Keratinocyte (primary cell): ENCODE data around the gene PDE3A.

Source experiments
- EZH2 ChIP-seq: IDR thresholded peaks from one replicate; pipeline ENCODE4 v1.6.1; 2012; ENCODE audit warnings: inconsistent platforms, mild to moderate bottlenecking, low read length, moderate library complexity
- TF ChIP-seq, protein P1 (sequence below), 3 experiments: IDR thresholded peaks in 1 of 3; conservative IDR thresholded peaks in 1 of 3; optimal IDR thresholded peaks in 1 of 3; 2 replicates in 2 of 3; 3 replicates in 1 of 3; pipeline versions ENCODE3 to v1.5.1; 2011; ENCODE audit warnings: low read length in 3 of 3, mild to moderate bottlenecking in 3 of 3, moderate library complexity in 2 of 3, control low read depth in 1 of 3, inconsistent platforms in 1 of 3; ENCODE audit not compliant: insufficient read depth in 2 of 3; ENCODE audit errors: extremely low read depth in 1 of 3

- TF ChIP-seq, protein P1, sequence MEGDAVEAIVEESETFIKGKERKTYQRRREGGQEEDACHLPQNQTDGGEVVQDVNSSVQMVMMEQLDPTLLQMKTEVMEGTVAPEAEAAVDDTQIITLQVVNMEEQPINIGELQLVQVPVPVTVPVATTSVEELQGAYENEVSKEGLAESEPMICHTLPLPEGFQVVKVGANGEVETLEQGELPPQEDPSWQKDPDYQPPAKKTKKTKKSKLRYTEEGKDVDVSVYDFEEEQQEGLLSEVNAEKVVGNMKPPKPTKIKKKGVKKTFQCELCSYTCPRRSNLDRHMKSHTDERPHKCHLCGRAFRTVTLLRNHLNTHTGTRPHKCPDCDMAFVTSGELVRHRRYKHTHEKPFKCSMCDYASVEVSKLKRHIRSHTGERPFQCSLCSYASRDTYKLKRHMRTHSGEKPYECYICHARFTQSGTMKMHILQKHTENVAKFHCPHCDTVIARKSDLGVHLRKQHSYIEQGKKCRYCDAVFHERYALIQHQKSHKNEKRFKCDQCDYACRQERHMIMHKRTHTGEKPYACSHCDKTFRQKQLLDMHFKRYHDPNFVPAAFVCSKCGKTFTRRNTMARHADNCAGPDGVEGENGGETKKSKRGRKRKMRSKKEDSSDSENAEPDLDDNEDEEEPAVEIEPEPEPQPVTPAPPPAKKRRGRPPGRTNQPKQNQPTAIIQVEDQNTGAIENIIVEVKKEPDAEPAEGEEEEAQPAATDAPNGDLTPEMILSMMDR (optimal IDR thresholded peaks at IDR 0.05 in 1 of 3, IDR thresholded peaks at IDR 0.05 in 1 of 3, conservative IDR thresholded peaks at IDR 0.05 in 1 of 3; ENCODE audit: extremely low read depth in 1 of 3, insufficient read depth in 2 of 3, low read length in 3 of 3): no peak
- TF ChIP-seq EZH2: no peak
Observed at GRCh38 chr12:20487519-20487918, 119.2 kb downstream of the PDE3A start.
